Measurements from ENCODE around the gene SHBG. TPM values are rescaled to one million over a fixed set of nuclear protein-coding genes. Genes with fewer than 3 reads are reported as not detected.
"Not testable (repeated sequence)": the region's sequence is repeated elsewhere in the genome, so short reads cannot be mapped to it uniquely, and the experiment has no call there.

Gene SHBG
- total and polyA plus RNA-seq, 10 of the 15 experiments (the other 5 are each of a cell fraction or from before 2014, with no cell fraction given), result not detected

GRCh38 chr17:7623661-7624060 is 6.3 kb upstream of the SHBG start:
- H3K9me3 ChIP-seq (replicated peaks; ENCODE audit: control insufficient read depth, insufficient read depth, low read length), result no peaks in the 10 kb centered on the region
- H3K79me2 ChIP-seq (ENCODE audit: control insufficient read depth, insufficient read depth, low read length), result peaks cover 2% of the 10 kb centered on the region
- TF ChIP-seq NFIC (IDR thresholded peaks at IDR 0.05; ENCODE audit: low read depth, low read length) (no peak), MAX (IDR thresholded peaks at IDR 0.05; ENCODE audit: low read depth, low read length) (no peak), EED (IDR thresholded peaks at IDR 0.05; ENCODE audit: low read depth) (no peak), ZBTB11 (CRISPR knock-in tag; IDR thresholded peaks at IDR 0.05) (no peak), POLR2AphosphoS5 (IDR thresholded peaks at IDR 0.05; ENCODE audit: low read length) (no peak), SREBF1 (IDR thresholded peaks at IDR 0.05; ENCODE audit: low read length) (no peak), NBN (IDR thresholded peaks at IDR 0.05) (no peak), ZNF687 (IDR thresholded peaks at IDR 0.05) (no peak), IKZF1 (conservative IDR thresholded peaks at IDR 0.05) (no peak)
- no peak overlapping the region for H2AFZ ChIP-seq (ENCODE audit: control insufficient read depth, low read depth, low read length)
- intact Hi-C loops (cut with micrococcal nuclease; ENCODE audit: unreplicated experiment) (no loop called here), in situ Hi-C loops (cut with MboI) (no loop called here)
- DNase-seq (ENCODE audit: low read depth, low spot score), result no peak
- BruUV-seq (replicated peaks), result no TSS peak
- SMC1A ChIA-PET (ENCODE audit: uncharacterized antibody, unreplicated experiment), result no interaction called here
- peaks cover 3% of the 10 kb centered on the region for H3K4me1 ChIP-seq (ENCODE audit: control insufficient read depth, insufficient read depth, low read length)
- CTCF ChIA-PET, result interaction anchor here (1.0 kb wide), 1 partner anchor 9 kb away, joined by 3 read pairs; the partner anchor contains the start of gene FXR2
- FAIRE-seq, result no peak
- RAD21 ChIA-PET (ENCODE audit: unreplicated experiment), result interaction anchor here (1.3 kb wide), 1 partner anchor 64 kb away, joined by 3 read pairs; no protein-coding TSS in a partner anchor
- ATAC-seq, result no peak
- H3K9ac ChIP-seq (ENCODE audit: control insufficient read depth, insufficient read depth, low read length), result no peak overlapping the region; the same call in 1 of the 2 replicates
- no peaks in the 10 kb centered on the region for H3K27me3 ChIP-seq (replicated peaks in 1 of 2; ENCODE audit: control insufficient read depth in 2 of 2, insufficient read depth in 2 of 2, low read length in 1 of 2)
- 65% methylated on average over 5 of the region's 5 CpGs for WGBS (ENCODE audit: insufficient coverage, insufficient replicate concordance, low lambda C conversion rate, missing lambda C conversion rate)
- no peaks in the 10 kb centered on the region for H3K36me3 ChIP-seq (ENCODE audit: control insufficient read depth in 2 of 2, insufficient read depth in 2 of 2, low read length in 1 of 2)
- H4K20me1 ChIP-seq (ENCODE audit: control insufficient read depth, insufficient read depth), result no peaks in the 10 kb centered on the region
- no peak overlapping the region for H3K27ac ChIP-seq (ENCODE audit: control insufficient read depth, insufficient read depth)
- H3K4me3 ChIP-seq, result no peak overlapping the region
- POLR2A ChIA-PET, result interaction anchor here (0.6 kb wide), 2 partner anchors 8 to 491 kb away, joined by 3 to 4 read pairs; no protein-coding TSS in a partner anchor
- H3K4me2 ChIP-seq (ENCODE audit: control insufficient read depth, insufficient read depth), result no peak overlapping the region

GRCh38 chr17:7625749-7626148 is 4.2 kb upstream of the SHBG start:
- FAIRE-seq; intact Hi-C loops (cut with micrococcal nuclease; ENCODE audit: unreplicated experiment); H2AFZ ChIP-seq (ENCODE audit: control insufficient read depth, low read depth, low read length); H3K9me3 ChIP-seq (replicated peaks; ENCODE audit: control insufficient read depth, insufficient read depth, low read length); SMC1A ChIA-PET (ENCODE audit: uncharacterized antibody, unreplicated experiment); H4K20me1 ChIP-seq (ENCODE audit: control insufficient read depth, insufficient read depth); H3K4me1 ChIP-seq (ENCODE audit: control insufficient read depth, insufficient read depth, low read length); BruUV-seq (replicated peaks); H3K4me2 ChIP-seq (ENCODE audit: control insufficient read depth, insufficient read depth); H3K36me3 ChIP-seq (ENCODE audit: control insufficient read depth in 2 of 2, insufficient read depth in 2 of 2, low read length in 1 of 2); H3K27me3 ChIP-seq (replicated peaks in 1 of 2; ENCODE audit: control insufficient read depth in 2 of 2, insufficient read depth in 2 of 2, low read length in 1 of 2); DNase-seq (ENCODE audit: low read depth, low spot score); ATAC-seq; H3K4me3 ChIP-seq; H3K27ac ChIP-seq (ENCODE audit: control insufficient read depth, insufficient read depth); H3K79me2 ChIP-seq (ENCODE audit: control insufficient read depth, insufficient read depth, low read length); H3K9ac ChIP-seq (ENCODE audit: control insufficient read depth, insufficient read depth, low read length); in situ Hi-C loops (cut with MboI): not testable (repeated sequence)
- POLR2A ChIA-PET, result interaction anchor here (0.7 to 2.7 kb wide), 3 partner anchors 61 to 813 kb away, joined by 3 to 33 read pairs (median 5); partner anchors contain the start of genes TP53 and WRAP53
- CTCF ChIA-PET, result interaction anchor here (2.6 kb wide), 1 partner anchor 11 kb away, joined by 22 read pairs; the partner anchor contains the start of gene FXR2
- RAD21 ChIA-PET (ENCODE audit: unreplicated experiment), result interaction anchor here (3.0 kb wide), 1 partner anchor 11 kb away, joined by 20 read pairs; the partner anchor contains the start of gene FXR2
- WGBS (ENCODE audit: insufficient coverage, insufficient replicate concordance, low lambda C conversion rate, missing lambda C conversion rate), result 98% methylated on average over 16 of the region's 16 CpGs
